A673 (cell line): Measurements from ENCODE around the gene SCGB2B2. TPM values are rescaled to one million over a fixed set of nuclear protein-coding genes. Genes with fewer than 3 reads are reported as not detected.

ENCODE experiments used
- BruUV-seq: library from RNA; stranded (reverse); fragments of 400-500 nt; replicated peaks from 2 replicates; lab custom pipeline; 2021; lab: Mats Ljungman, UMichigan
- CTCF ChIA-PET: fragments of 300-600 bp; sonication (Branson Sonifier 250); formaldehyde crosslinking; loops from one replicate; lab custom pipeline; 2022; ENCODE audit warnings: antibody characterized with exemption; lab: Charles Lee
- POLR2A ChIA-PET: fragments of 300-600 bp; sonication (Branson Sonifier 250); formaldehyde crosslinking; loops from one replicate; lab custom pipeline; 2022; ENCODE audit warnings: antibody characterized with exemption; ENCODE audit not compliant: low non-redundant PET; lab: Charles Lee
- DNase-seq: peaks from one replicate; pipeline ENCODE4 v3.0.0-alpha.2; 2015; ENCODE audit warnings: low spot score
- H3K27ac ChIP-seq: fragments of 200-600 bp; sonication (generic); 2 replicates; pipeline ENCODE4 v1.5.1; 2016; ENCODE audit warnings: mixed run types, low read depth, mild to moderate bottlenecking, mixed read lengths, antibody characterized with exemption, low read length; ENCODE audit not compliant: poor library complexity, severe bottlenecking
- H3K27me3 ChIP-seq: fragments of 200-600 bp; sonication (generic); replicated peaks from 2 replicates; pipeline ENCODE4 v1.6.1; 2017; ENCODE audit warnings: mixed run types, low read depth, mild to moderate bottlenecking, mixed read lengths, antibody characterized with exemption, low read length; ENCODE audit not compliant: insufficient read depth, poor library complexity
- H3K36me3 ChIP-seq: fragments of 200-600 bp; sonication (generic); 2 replicates; pipeline ENCODE4 v1.6.1; 2016; ENCODE audit warnings: mixed run types, mild to moderate bottlenecking, mixed read lengths, antibody characterized with exemption, low read length; ENCODE audit not compliant: insufficient read depth, poor library complexity, severe bottlenecking
- H3K4me1 ChIP-seq: fragments of 200-600 bp; sonication (generic); 2 replicates; pipeline ENCODE4 v1.6.1; 2017; ENCODE audit warnings: mixed run types, mild to moderate bottlenecking, mixed read lengths, antibody characterized with exemption, low read length; ENCODE audit not compliant: insufficient read depth, poor library complexity, severe bottlenecking
- H3K4me3 ChIP-seq: fragments of 200-600 bp; sonication (generic); 2 replicates; pipeline ENCODE4 v1.5.1; 2016; ENCODE audit warnings: low read depth, mixed run types, mild to moderate bottlenecking, mixed read lengths, low read length; ENCODE audit not compliant: poor library complexity, severe bottlenecking
- H3K9me3 ChIP-seq: fragments of 200-600 bp; sonication (generic); 2 replicates; pipeline ENCODE4 v1.6.1; 2016; ENCODE audit warnings: mixed run types, low read depth, mild to moderate bottlenecking, mixed read lengths, antibody characterized with exemption, low read length; ENCODE audit not compliant: poor library complexity, severe bottlenecking
- CTCF ChIP-seq: fragments of 300-800, 200-600 bp; sonication (generic); conservative IDR thresholded peaks from 2 replicates; pipeline ENCODE4 v1.5.1; 2017; ENCODE audit warnings: low read depth, mild to moderate bottlenecking, antibody characterized with exemption, low read length, moderate library complexity, mixed read lengths
- EZH2 ChIP-seq: fragments of 200-600 bp; sonication (generic); IDR thresholded peaks from 2 replicates; pipeline ENCODE4 v1.6.1; 2017; ENCODE audit warnings: borderline replicate concordance, low read depth, mild to moderate bottlenecking, mixed read lengths, antibody characterized with exemption, low read length; ENCODE audit not compliant: poor library complexity, severe bottlenecking
- intact Hi-C: fragments of 100-400 bp; cut with micrococcal nuclease; formaldehyde crosslinking; loops from one replicate; pipeline ENCODE4 v1.10.0; 2022; ENCODE audit not compliant: unreplicated experiment
- total RNA-seq: library from RNA; stranded (reverse); gene quantifications from 2 replicates; pipeline ENCODE4 v1.2.3, GENCODE V29; 2021

The SCGB2B2 gene
- total RNA-seq, 1 experiment from 2014 or later, result 0.24 TPM

GRCh38 chr19:34715357-34715756 is 38.4 kb upstream of the SCGB2B2 start:
- intact Hi-C loops, result loop anchor here (10.0 kb wide), 1 partner anchor 941 kb away; no protein-coding TSS in a partner anchor
- no peak overlapping the region for H3K4me3 ChIP-seq
- H3K4me1 ChIP-seq, result no peaks in the 10 kb centered on the region
- POLR2A ChIA-PET, result no interaction called here
- no peak overlapping the region for H3K27ac ChIP-seq
- CTCF ChIA-PET, result no interaction called here
- TF ChIP-seq EZH2 (no peak), CTCF (no peak)
- H3K9me3 ChIP-seq, result peaks cover 21% of the 10 kb centered on the region
- no peak for DNase-seq
- no TSS peak for BruUV-seq
- no peaks in the 10 kb centered on the region for H3K36me3 ChIP-seq
- no peaks in the 10 kb centered on the region for H3K27me3 ChIP-seq

- POLR2A ChIA-PET, result no interaction called here
- TF ChIP-seq CTCF (no peak), EZH2 (no peak)
- CTCF ChIA-PET, result no interaction called here
- intact Hi-C loops, result loop anchor here (10.0 kb wide), 1 partner anchor 938 kb away; no protein-coding TSS in a partner anchor
- H3K9me3 ChIP-seq, result peaks cover 21% of the 10 kb centered on the region
- no peaks in the 10 kb centered on the region for H3K27me3 ChIP-seq
- H3K4me3 ChIP-seq, result no peak overlapping the region
- no peak for DNase-seq
- H3K4me1 ChIP-seq, result no peaks in the 10 kb centered on the region
- BruUV-seq, result no TSS peak
- H3K36me3 ChIP-seq, result no peaks in the 10 kb centered on the region
- H3K27ac ChIP-seq, result no peak overlapping the region
Observed at GRCh38 chr19:34713262-34713637, 36.3 kb upstream of the SCGB2B2 start.

- DNase-seq, result peak; percentile 85
- H3K4me3 ChIP-seq, result no peak overlapping the region
- H3K27me3 ChIP-seq, result no peaks in the 10 kb centered on the region
- H3K27ac ChIP-seq, result no peak overlapping the region
- intact Hi-C loops, result loop anchor here (1.0 to 10.0 kb wide), 3 partner anchors 73 to 938 kb away; no protein-coding TSS in a partner anchor
- TF ChIP-seq CTCF (peak; percentile 67), EZH2 (no peak)
- BruUV-seq, result no TSS peak
- no peaks in the 10 kb centered on the region for H3K36me3 ChIP-seq
- peaks cover 21% of the 10 kb centered on the region for H3K9me3 ChIP-seq
- ChIA-PET POLR2A (no interaction called here), CTCF (no interaction called here)
- no peaks in the 10 kb centered on the region for H3K4me1 ChIP-seq
Observed at GRCh38 chr19:34712395-34713261, 35.7 kb upstream of the SCGB2B2 start.
